Epithelial cell of proximal tubule (primary cell): ENCODE data around the gene PRDM16. TPM values are rescaled to one million over a fixed set of nuclear protein-coding genes. Genes with fewer than 3 reads are reported as not detected.
"Not testable (repeated sequence)": the region's sequence is repeated elsewhere in the genome, so short reads cannot be mapped to it uniquely, and the experiment has no call there.

ENCODE experiments used
- DNase-seq: peaks from one replicate; pipeline ENCODE4 v3.0.0-alpha.2; 2011; ENCODE audit warnings: low read depth
- H3K4me3 ChIP-seq: 2 replicates; pipeline ENCODE4 v1.5.1; 2011; ENCODE audit warnings: low read depth, mild to moderate bottlenecking, low read length
- CTCF ChIP-seq: conservative IDR thresholded peaks from 2 replicates; pipeline ENCODE4 v1.5.1; 2012; ENCODE audit warnings: low read depth, mild to moderate bottlenecking, low read length
- total RNA-seq: library from RNA; depleted of rRNA; stranded (reverse); fragments of >200 nt; gene quantifications from 2 replicates; pipeline ENCODE4 v1.2.3, GENCODE V29; 2015

Gene PRDM16
- total RNA-seq, 1 donor from 2014 or later = 0.06 TPM

GRCh38 chr1:3284691-3285090 lies 215.7 kb downstream of the PRDM16 start:
- no peak overlapping the region for H3K4me3 ChIP-seq
- no peak for DNase-seq
- no peak for TF ChIP-seq CTCF

GRCh38 chr1:3285106-3285740 lies 216.2 kb downstream of the PRDM16 start:
- no peak for DNase-seq

GRCh38 chr1:3287095-3287494 lies 218.1 kb downstream of the PRDM16 start:
- H3K4me3 ChIP-seq, DNase-seq: not testable (repeated sequence)

More at GRCh38 chr1:3285106-3285740, 216.2 kb downstream of the PRDM16 start:
- H3K4me3 ChIP-seq = no peak overlapping the region
- no peak for TF ChIP-seq CTCF

GRCh38 chr1:3287656-3288160 lies 218.7 kb downstream of the PRDM16 start:
- H3K4me3 ChIP-seq = no peak overlapping the region
- no peak for DNase-seq
- no peak for TF ChIP-seq CTCF

- no peak overlapping the region for H3K4me3 ChIP-seq
- TF ChIP-seq CTCF = no peak
Observed at GRCh38 chr1:3289502-3289901, 220.5 kb downstream of the PRDM16 start.

GRCh38 chr1:3290438-3290837 lies 221.4 kb downstream of the PRDM16 start:
- TF ChIP-seq CTCF = no peak
- DNase-seq = no peak

More at GRCh38 chr1:3289502-3289901, 220.5 kb downstream of the PRDM16 start:
- no peak for DNase-seq

GRCh38 chr1:3290915-3291314 lies 221.9 kb downstream of the PRDM16 start:
- no peak overlapping the region for H3K4me3 ChIP-seq
- TF ChIP-seq CTCF = no peak
- no peak for DNase-seq

More at GRCh38 chr1:3290438-3290837, 221.4 kb downstream of the PRDM16 start:
- H3K4me3 ChIP-seq = no peak overlapping the region
